ENCODE measurements around the gene CXXC1. TPM values are rescaled to one million over a fixed set of nuclear protein-coding genes. Genes with fewer than 3 reads are reported as not detected.
A peak's percentile ranks its signal among the peaks of the same experiment; 100 is the strongest.
"Not testable (repeated sequence)": the region's sequence is repeated elsewhere in the genome, so short reads cannot be mapped to it uniquely, and the experiment has no call there.

CXXC1 gene
- total RNA-seq, 4 donors from 2014 or later = 85.6 to 261 (median 130) TPM

DNA sequence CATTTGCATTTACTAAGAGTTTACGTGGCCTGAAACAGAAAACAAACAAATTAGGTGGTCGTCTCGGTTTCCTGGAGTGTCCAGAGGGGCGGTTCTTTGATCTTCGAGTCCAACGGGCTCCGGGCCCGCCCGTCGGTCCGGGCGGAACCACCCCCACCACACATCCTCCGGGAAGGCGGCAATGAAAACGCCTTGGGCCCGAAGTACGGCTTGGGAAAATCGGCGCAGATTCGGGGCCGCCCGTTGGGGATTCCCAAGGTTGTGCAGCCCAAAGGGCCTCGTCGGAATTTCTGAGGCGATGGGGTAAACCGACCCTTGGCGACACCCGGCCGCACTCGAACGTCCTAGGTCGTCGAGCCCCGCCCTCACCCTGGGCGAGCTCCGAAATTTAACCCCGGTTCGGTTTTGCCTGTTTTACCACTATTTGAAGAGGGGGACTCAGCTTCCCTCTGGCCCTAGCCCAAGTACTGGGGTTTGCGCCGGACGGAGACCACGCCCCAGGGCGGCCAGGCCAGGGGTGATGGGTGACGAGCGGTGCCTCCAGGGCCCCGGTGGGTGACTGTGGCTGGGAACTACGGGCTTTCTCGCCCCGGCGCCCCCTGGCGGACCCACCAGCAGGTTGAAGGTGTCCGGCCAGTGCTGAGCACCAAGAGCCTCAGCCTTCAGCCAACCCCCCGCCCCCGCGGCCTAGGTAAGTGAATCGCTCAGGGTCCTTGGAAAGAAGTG is 19.3 kb downstream of the CXXC1 start:
- Histone ChIP-seq H3K27me3 (no peaks in the 10 kb centered on the region), H3K9me3 (no peaks in the 10 kb centered on the region), H3K4me1 (no peaks in the 10 kb centered on the region), H3K4me3 (peak overlapping the region; percentile 45 to 63 (median 52)), H3K36me3 (peaks cover 0 to 35% (median 0%) of the 10 kb centered on the region in 3 donors), H3K27ac (peak overlapping the region; percentile 70 to 82 (median 74))
- TF ChIP-seq, protein P1, sequence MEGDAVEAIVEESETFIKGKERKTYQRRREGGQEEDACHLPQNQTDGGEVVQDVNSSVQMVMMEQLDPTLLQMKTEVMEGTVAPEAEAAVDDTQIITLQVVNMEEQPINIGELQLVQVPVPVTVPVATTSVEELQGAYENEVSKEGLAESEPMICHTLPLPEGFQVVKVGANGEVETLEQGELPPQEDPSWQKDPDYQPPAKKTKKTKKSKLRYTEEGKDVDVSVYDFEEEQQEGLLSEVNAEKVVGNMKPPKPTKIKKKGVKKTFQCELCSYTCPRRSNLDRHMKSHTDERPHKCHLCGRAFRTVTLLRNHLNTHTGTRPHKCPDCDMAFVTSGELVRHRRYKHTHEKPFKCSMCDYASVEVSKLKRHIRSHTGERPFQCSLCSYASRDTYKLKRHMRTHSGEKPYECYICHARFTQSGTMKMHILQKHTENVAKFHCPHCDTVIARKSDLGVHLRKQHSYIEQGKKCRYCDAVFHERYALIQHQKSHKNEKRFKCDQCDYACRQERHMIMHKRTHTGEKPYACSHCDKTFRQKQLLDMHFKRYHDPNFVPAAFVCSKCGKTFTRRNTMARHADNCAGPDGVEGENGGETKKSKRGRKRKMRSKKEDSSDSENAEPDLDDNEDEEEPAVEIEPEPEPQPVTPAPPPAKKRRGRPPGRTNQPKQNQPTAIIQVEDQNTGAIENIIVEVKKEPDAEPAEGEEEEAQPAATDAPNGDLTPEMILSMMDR (IDR thresholded peaks at IDR 0.05) = peak; percentile 58 to 81 (median 68)
- no peak for TF ChIP-seq POLR2A (IDR thresholded peaks at IDR 0.05)
- peak; percentile 82 to 95 (median 90) for DNase-seq

DNA sequence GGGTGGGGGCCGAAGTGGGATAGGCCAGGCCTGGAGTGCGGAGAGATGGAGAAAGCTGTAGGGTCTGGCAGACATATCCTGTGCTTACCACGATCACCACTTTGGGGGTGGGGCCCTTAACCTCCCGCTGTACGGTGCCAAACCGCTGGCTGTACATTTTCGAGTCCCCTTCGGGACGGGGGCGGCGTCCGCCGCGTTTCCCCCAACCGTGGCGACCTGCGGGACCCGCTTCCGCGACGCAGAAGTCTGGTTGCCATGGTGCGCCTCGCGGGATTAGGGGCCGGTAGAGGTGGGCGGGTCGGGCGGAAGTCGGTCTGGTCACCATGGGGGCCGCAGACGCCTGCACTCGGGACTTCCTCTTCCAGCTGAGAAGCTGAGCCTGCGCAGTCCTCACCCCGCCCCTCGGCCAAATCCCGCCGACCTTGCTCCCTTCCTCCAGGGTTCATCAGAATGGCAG is 21.2 kb downstream of the CXXC1 start, which contains the start of gene CFAP53:
CFAP53 (minus strand) TSS at position 248 of the 457 bp plus-strand sequence; CDS start at position 157, 91 bp downstream.
- Histone ChIP-seq H3K27ac (peak within 1 kb of the TSS in 1 of 4 donors; percentile 74), H3K4me1 (no peaks in the 10 kb centered on the region), H3K4me3 (peak within 1 kb of the TSS; percentile 44 to 71 (median 56)), H3K27me3 (no peaks in the 10 kb centered on the region), H3K9me3 (no peaks in the 10 kb centered on the region), H3K36me3 (peaks cover 0 to 16% (median 0%) of the 10 kb centered on the region in 3 donors)
- no peak for TF ChIP-seq POLR2A (IDR thresholded peaks at IDR 0.05)
- DNase-seq = peak; percentile 87 to 96 (median 94)

- no peaks in the 10 kb centered on the region for H3K4me1 ChIP-seq
- DNase-seq = no peak
- no peak overlapping the region for H3K4me3 ChIP-seq
- no peak for TF ChIP-seq POLR2A (IDR thresholded peaks at IDR 0.05)
- TF ChIP-seq, protein P1 (IDR thresholded peaks at IDR 0.05) = no peak
- H3K27ac ChIP-seq = no peak overlapping the region
- no peaks in the 10 kb centered on the region for H3K36me3 ChIP-seq
- H3K9me3 ChIP-seq = no peaks in the 10 kb centered on the region
- H3K27me3 ChIP-seq = no peaks in the 10 kb centered on the region
These were observed 24.5 kb downstream of the CXXC1 start for GRCh38 chr18:50262977-50263376.

DNA sequence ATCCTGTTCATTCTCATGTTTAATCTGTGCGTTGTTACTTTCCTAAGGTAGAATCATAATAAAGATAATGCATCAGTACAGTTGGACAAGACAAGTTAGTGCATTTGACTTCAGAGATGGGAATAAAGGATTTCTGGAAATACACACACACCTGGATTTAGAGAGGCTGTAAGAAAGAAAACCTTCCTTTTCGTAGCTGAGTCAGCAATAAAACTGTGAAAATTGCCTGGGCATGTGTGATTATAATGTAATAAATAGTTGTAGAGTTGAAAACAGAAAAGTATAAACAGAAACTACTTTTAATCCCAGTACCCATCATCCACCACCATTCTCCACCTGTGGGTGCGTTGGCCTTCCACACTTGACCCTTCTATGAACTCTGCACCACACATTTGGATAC is 36.6 kb downstream of the CXXC1 start:
- H3K36me3 ChIP-seq = no peaks in the 10 kb centered on the region
- DNase-seq = no peak
- H3K4me3 ChIP-seq = no peak overlapping the region
- no peaks in the 10 kb centered on the region for H3K4me1 ChIP-seq
- no peaks in the 10 kb centered on the region for H3K27me3 ChIP-seq
- TF ChIP-seq POLR2A (IDR thresholded peaks at IDR 0.05) = no peak
- TF ChIP-seq, protein P1 (IDR thresholded peaks at IDR 0.05) = no peak
- no peaks in the 10 kb centered on the region for H3K9me3 ChIP-seq
- H3K27ac ChIP-seq = no peak overlapping the region

DNA sequence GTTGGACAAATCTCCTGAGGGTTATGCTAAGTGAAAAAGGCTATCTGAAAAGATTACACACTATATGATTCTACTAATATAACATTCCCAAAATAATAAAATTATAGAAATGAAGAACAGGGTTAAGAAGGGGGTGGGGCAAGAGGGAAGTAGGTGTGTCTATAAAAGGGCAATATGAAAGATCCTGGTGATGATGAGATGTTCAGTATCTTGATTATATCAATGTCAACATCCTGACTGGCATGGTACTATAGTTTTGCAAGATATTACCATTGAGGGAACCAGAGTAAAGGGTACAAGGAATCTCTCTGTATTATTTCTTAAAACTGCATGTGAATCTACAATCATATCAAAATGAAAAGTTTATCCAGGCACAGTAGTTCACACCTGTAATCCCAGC is 37.9 kb downstream of the CXXC1 start:
- H3K27ac ChIP-seq = no peak overlapping the region
- H3K4me1 ChIP-seq = no peaks in the 10 kb centered on the region
- H3K36me3 ChIP-seq = no peaks in the 10 kb centered on the region
- no peaks in the 10 kb centered on the region for H3K27me3 ChIP-seq
- no peak overlapping the region for H3K4me3 ChIP-seq
- no peak for DNase-seq
- no peaks in the 10 kb centered on the region for H3K9me3 ChIP-seq
- TF ChIP-seq, protein P1 (IDR thresholded peaks at IDR 0.05) = no peak
- no peak for TF ChIP-seq POLR2A (IDR thresholded peaks at IDR 0.05)

- DNase-seq = no peak
- Histone ChIP-seq H3K4me1 (no peaks in the 10 kb centered on the region), H3K27ac (no peak overlapping the region), H3K36me3 (no peaks in the 10 kb centered on the region), H3K9me3 (no peaks in the 10 kb centered on the region), H3K27me3 (no peaks in the 10 kb centered on the region), H3K4me3 (no peak overlapping the region)
- no peak for TF ChIP-seq POLR2A (IDR thresholded peaks at IDR 0.05)
- TF ChIP-seq, protein P1 (IDR thresholded peaks at IDR 0.05) = no peak
These were observed 39.9 kb downstream of the CXXC1 start for GRCh38 chr18:50247561-50247960.

GRCh38 chr18:50241768-50242167 is 45.7 kb downstream of the CXXC1 start:
- not testable (repeated sequence) for H3K27me3 ChIP-seq, H3K27ac ChIP-seq, H3K4me1 ChIP-seq, H3K9me3 ChIP-seq, DNase-seq, H3K36me3 ChIP-seq, H3K4me3 ChIP-seq

Measured in Peyer's patch (tissue), 4 donors.